HEK293 (cell line): Measurements from ENCODE around the gene PRUNE1.

Source experiments
- CTCF ChIA-PET: fragments of 350-600 bp; formaldehyde crosslinking; extraction: SDS; loops from one replicate; lab custom pipeline; 2021; ENCODE audit warnings: antibody characterized with exemption; lab: Yijun Ruan, JAX
- POLR2A ChIA-PET: fragments of 300-600 bp; formaldehyde crosslinking; extraction: SDS; loops from one replicate; lab custom pipeline; 2020; ENCODE audit warnings: antibody characterized with exemption, inconsistent platforms; lab: Yijun Ruan, JAX
- H3K27ac ChIP-seq: fragments of 200-500 bp; sonication (Bioruptor generic); 2 replicates; pipeline ENCODE4 v1.5.1; 2014; ENCODE audit warnings: low read depth, low read length, control low read depth, inconsistent platforms; ENCODE audit errors: extremely low read depth
- H3K36me3 ChIP-seq, 2 experiments: fragments of 200-500 bp in 1 of 2; sonication (Bioruptor generic) in 1 of 2; 1 replicate in 1 of 2; 2 replicates in 1 of 2; pipeline ENCODE4 v1.5.1; 2014 to 2017; ENCODE audit warnings: inconsistent platforms in 2 of 2, low read length in 2 of 2; ENCODE audit not compliant: control insufficient read depth in 2 of 2, insufficient read depth in 1 of 2
- H3K4me1 ChIP-seq: fragments of 200-500 bp; sonication (Bioruptor generic); 2 replicates; pipeline ENCODE4 v1.5.1; 2014; ENCODE audit warnings: mild to moderate bottlenecking, low read length, inconsistent platforms; ENCODE audit not compliant: control insufficient read depth, insufficient read depth
- H3K4me3 ChIP-seq: 2 replicates; pipeline ENCODE4 v1.5.1; 2011; ENCODE audit warnings: low read depth, mild to moderate bottlenecking, control low read depth, low read length, moderate library complexity
- H3K9me3 ChIP-seq: fragments of 200-500 bp; sonication (Bioruptor generic); 2 replicates; pipeline ENCODE4 v1.5.1; 2014; ENCODE audit warnings: low read depth, low read length, inconsistent platforms; ENCODE audit not compliant: control insufficient read depth, insufficient read depth
- GLI4 ChIP-seq: fragments of 450-650 bp; formaldehyde crosslinking; IDR thresholded peaks from 2 replicates; pipeline ENCODE4 v1.5.1; 2016; ENCODE audit warnings: missing biosample characterization, missing genetic modification characterization
- OVOL3 ChIP-seq: fragments of 450-650 bp; formaldehyde crosslinking; IDR thresholded peaks from 2 replicates; pipeline ENCODE4 v1.5.1; 2016; ENCODE audit warnings: missing biosample characterization, missing genetic modification characterization
- REPIN1 ChIP-seq: fragments of 450-650 bp; formaldehyde crosslinking; IDR thresholded peaks from 2 replicates; pipeline ENCODE4 v1.5.1; 2017; ENCODE audit warnings: missing biosample characterization, missing genetic modification characterization, low read depth
- TRIM28 ChIP-seq: IDR thresholded peaks from 2 replicates; pipeline ENCODE4 v1.6.1; 2011; ENCODE audit warnings: low read length, control low read depth, borderline replicate concordance
- ZNF169 ChIP-seq: fragments of 450-650 bp; formaldehyde crosslinking; IDR thresholded peaks from 2 replicates; pipeline ENCODE4 v1.5.1; 2016; ENCODE audit warnings: missing biosample characterization, missing genetic modification characterization
- ZNF2 ChIP-seq: fragments of 450-650 bp; formaldehyde crosslinking; IDR thresholded peaks from 2 replicates; pipeline ENCODE4 v1.5.1; 2016; ENCODE audit warnings: missing biosample characterization, missing genetic modification characterization
- ZNF433 ChIP-seq: fragments of 450-650 bp; formaldehyde crosslinking; IDR thresholded peaks from 2 replicates; pipeline ENCODE4 v1.5.1; 2016; ENCODE audit warnings: missing biosample characterization, missing genetic modification characterization, low read depth
- ZNF521 ChIP-seq: fragments of 450-650 bp; formaldehyde crosslinking; IDR thresholded peaks from 2 replicates; pipeline ENCODE4 v1.5.1; 2017; ENCODE audit warnings: missing biosample characterization, mild to moderate bottlenecking, missing genetic modification characterization
- ZNF571 ChIP-seq: fragments of 450-650 bp; formaldehyde crosslinking; IDR thresholded peaks from 2 replicates; pipeline ENCODE4 v1.5.0; 2017; ENCODE audit warnings: missing biosample characterization, missing genetic modification characterization
- ZNF596 ChIP-seq: fragments of 450-650 bp; IDR thresholded peaks from 2 replicates; pipeline ENCODE4 v1.5.0; 2018; ENCODE audit warnings: missing biosample characterization, mild to moderate bottlenecking, missing genetic modification characterization, moderate library complexity
- ZNF701 ChIP-seq: fragments of 450-650 bp; formaldehyde crosslinking; IDR thresholded peaks from 2 replicates; pipeline ENCODE4 v1.5.1; 2016; ENCODE audit warnings: missing biosample characterization, missing genetic modification characterization
- ZNF776 ChIP-seq: fragments of 450-650 bp; formaldehyde crosslinking; IDR thresholded peaks from 2 replicates; pipeline ENCODE4 v1.5.0; 2017; ENCODE audit warnings: missing biosample characterization, missing genetic modification characterization, borderline replicate concordance
- ZNF785 ChIP-seq: fragments of 450-650 bp; formaldehyde crosslinking; IDR thresholded peaks from 2 replicates; pipeline ENCODE4 v1.5.1; 2016; ENCODE audit warnings: missing biosample characterization, missing genetic modification characterization
- TF ChIP-seq, protein P1 (sequence below): fragments of 450-650 bp; formaldehyde crosslinking; IDR thresholded peaks from 2 replicates; pipeline ENCODE4; 2016; ENCODE audit warnings: missing biosample characterization, missing genetic modification characterization
- TF ChIP-seq, protein P2 (sequence below): fragments of 450-650 bp; formaldehyde crosslinking; IDR thresholded peaks from 2 replicates; pipeline ENCODE4 v1.5.1; 2016; ENCODE audit warnings: missing biosample characterization, missing genetic modification characterization
- TF ChIP-seq, protein P3 (sequence below): sonication (generic); formaldehyde crosslinking; IDR thresholded peaks from 2 replicates; pipeline ENCODE4 v1.8.1; 2022; ENCODE audit warnings: mild to moderate bottlenecking, moderate library complexity, missing genetic modification reagents
- TF ChIP-seq, protein P4 (sequence below): fragments of 450-650 bp; formaldehyde crosslinking; IDR thresholded peaks from 2 replicates; pipeline ENCODE4 v1.5.1; 2016; ENCODE audit warnings: missing biosample characterization, missing genetic modification characterization, low read depth
- TF ChIP-seq, protein P5 (sequence below): fragments of 450-650 bp; formaldehyde crosslinking; IDR thresholded peaks from 2 replicates; pipeline ENCODE4 v1.5.1; 2017; ENCODE audit warnings: missing biosample characterization, missing genetic modification characterization
- TF ChIP-seq, protein P6 (sequence below): fragments of 450-650 bp; formaldehyde crosslinking; optimal IDR thresholded peaks from 2 replicates; pipeline ENCODE3; 2016; ENCODE audit warnings: missing biosample characterization, mild to moderate bottlenecking, missing genetic modification characterization
- TF ChIP-seq, protein P7 (sequence below): fragments of 450-650 bp; IDR thresholded peaks from 2 replicates; pipeline ENCODE4 v1.5.1; 2018; ENCODE audit warnings: missing biosample characterization, missing genetic modification characterization
- TF ChIP-seq, protein P8 (sequence below): fragments of 450-650 bp; formaldehyde crosslinking; conservative IDR thresholded peaks from 2 replicates; pipeline ENCODE4 v1.5.1; 2016; ENCODE audit warnings: low read depth, missing biosample characterization, missing genetic modification characterization

The PRUNE1 gene

DNA sequence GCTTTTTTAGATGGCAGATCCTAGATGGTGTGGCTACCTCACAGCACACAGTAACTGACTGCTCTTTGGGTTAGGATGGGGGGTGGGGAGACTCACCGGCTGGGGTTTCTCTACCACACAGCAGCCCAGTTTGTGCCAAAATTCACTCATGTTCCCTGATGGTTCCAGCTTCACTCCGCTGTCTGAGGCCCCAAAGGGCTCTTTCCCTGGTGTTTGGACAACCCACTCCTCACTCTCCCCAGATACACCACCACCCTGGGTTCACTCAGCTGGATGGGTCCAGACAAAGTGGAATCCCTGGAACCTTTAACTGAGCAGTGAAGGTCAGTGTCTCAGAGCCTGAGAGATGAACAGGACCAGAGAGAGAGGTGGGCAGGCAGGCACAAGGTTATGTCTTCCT lies 47.3 kb downstream of the PRUNE1 start (continued):
- no peak for TF ChIP-seq ZNF596 (tag by site-specific recombination)
- no peak for TF ChIP-seq ZNF521
- TF ChIP-seq ZNF571, result no peak
- no peak for TF ChIP-seq ZNF433
- no peak for TF ChIP-seq OVOL3 (tag by site-specific recombination)
- no peak for TF ChIP-seq ZNF776
- TF ChIP-seq, protein P1, sequence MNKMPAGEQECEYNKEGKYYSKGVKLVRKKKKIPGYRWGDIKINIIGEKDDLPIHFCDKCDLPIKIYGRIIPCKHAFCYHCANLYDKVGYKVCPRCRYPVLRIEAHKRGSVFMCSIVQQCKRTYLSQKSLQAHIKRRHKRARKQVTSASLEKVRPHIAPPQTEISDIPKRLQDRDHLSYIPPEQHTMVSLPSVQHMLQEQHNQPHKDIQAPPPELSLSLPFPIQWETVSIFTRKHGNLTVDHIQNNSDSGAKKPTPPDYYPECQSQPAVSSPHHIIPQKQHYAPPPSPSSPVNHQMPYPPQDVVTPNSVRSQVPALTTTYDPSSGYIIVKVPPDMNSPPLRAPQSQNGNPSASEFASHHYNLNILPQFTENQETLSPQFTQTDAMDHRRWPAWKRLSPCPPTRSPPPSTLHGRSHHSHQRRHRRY (tag by site-specific recombination), result no peak
- no peak for TF ChIP-seq TRIM28
- TF ChIP-seq ZNF2 (tag by site-specific recombination), result no peak
- no peak for TF ChIP-seq REPIN1
- TF ChIP-seq, protein P2, sequence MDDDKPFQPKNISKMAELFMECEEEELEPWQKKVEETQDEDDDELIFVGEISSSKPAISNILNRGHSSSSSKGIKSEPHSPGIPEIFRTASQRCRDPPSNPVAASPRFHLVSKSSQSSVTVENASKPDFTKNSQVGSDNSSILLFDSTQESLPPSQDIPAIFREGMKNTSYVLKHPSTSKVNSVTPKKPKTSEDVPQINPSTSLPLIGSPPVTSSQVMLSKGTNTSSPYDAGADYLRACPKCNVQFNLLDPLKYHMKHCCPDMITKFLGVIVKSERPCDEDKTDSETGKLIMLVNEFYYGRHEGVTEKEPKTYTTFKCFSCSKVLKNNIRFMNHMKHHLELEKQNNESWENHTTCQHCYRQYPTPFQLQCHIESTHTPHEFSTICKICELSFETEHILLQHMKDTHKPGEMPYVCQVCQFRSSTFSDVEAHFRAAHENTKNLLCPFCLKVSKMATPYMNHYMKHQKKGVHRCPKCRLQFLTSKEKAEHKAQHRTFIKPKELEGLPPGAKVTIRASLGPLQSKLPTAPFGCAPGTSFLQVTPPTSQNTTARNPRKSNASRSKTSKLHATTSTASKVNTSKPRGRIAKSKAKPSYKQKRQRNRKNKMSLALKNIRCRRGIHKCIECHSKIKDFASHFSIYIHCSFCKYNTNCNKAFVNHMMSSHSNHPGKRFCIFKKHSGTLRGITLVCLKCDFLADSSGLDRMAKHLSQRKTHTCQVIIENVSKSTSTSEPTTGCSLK (tag by site-specific recombination), result no peak
- TF ChIP-seq, protein P3, sequence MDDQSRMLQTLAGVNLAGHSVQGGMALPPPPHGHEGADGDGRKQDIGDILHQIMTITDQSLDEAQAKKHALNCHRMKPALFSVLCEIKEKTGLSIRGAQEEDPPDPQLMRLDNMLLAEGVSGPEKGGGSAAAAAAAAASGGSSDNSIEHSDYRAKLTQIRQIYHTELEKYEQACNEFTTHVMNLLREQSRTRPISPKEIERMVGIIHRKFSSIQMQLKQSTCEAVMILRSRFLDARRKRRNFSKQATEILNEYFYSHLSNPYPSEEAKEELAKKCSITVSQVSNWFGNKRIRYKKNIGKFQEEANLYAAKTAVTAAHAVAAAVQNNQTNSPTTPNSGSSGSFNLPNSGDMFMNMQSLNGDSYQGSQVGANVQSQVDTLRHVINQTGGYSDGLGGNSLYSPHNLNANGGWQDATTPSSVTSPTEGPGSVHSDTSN (CRISPR knock-in tag), result no peak

DNA sequence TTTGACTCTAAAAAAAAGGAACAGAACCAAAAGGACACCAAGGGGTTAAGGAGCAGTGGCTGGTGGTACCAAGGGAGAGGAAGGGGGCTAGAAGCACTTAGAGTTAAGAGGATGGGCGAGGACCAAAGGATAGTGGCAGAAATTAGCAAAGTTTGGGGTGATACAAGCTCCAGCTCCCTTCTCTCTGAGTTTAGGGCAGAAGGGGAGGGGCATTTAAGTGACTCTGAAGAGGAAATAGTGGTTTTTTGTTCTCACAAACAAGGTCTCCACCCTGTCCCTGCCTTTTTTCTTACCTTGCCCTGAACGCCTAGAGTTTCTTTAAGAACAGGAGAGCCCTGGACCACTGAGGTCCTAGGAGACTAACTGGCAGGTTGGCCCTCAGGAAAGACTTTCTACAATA lies 47.9 kb downstream of the PRUNE1 start:
- Histone ChIP-seq H3K36me3 (peaks cover 0 to 61% of the 10 kb centered on the region in 2 experiments; a peak in 2 of 3 replicates), H3K27ac (no peak overlapping the region), H3K4me1 (peaks cover 4% of the 10 kb centered on the region; the same call in 1 of the 2 replicates), H3K9me3 (no peaks in the 10 kb centered on the region), H3K4me3 (no peak overlapping the region)
- CTCF ChIA-PET, result interaction anchor here (1.8 kb wide), 1 partner anchor 50 kb away, joined by 4 read pairs; the partner anchor contains the start of gene MINDY1
- POLR2A ChIA-PET, result no interaction called here
- TF ChIP-seq, protein P4, sequence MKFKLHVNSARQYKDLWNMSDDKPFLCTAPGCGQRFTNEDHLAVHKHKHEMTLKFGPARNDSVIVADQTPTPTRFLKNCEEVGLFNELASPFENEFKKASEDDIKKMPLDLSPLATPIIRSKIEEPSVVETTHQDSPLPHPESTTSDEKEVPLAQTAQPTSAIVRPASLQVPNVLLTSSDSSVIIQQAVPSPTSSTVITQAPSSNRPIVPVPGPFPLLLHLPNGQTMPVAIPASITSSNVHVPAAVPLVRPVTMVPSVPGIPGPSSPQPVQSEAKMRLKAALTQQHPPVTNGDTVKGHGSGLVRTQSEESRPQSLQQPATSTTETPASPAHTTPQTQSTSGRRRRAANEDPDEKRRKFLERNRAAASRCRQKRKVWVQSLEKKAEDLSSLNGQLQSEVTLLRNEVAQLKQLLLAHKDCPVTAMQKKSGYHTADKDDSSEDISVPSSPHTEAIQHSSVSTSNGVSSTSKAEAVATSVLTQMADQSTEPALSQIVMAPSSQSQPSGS (tag by site-specific recombination), result no peak
- TF ChIP-seq, protein P5, sequence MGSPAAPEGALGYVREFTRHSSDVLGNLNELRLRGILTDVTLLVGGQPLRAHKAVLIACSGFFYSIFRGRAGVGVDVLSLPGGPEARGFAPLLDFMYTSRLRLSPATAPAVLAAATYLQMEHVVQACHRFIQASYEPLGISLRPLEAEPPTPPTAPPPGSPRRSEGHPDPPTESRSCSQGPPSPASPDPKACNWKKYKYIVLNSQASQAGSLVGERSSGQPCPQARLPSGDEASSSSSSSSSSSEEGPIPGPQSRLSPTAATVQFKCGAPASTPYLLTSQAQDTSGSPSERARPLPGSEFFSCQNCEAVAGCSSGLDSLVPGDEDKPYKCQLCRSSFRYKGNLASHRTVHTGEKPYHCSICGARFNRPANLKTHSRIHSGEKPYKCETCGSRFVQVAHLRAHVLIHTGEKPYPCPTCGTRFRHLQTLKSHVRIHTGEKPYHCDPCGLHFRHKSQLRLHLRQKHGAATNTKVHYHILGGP (tag by site-specific recombination), result no peak
- TF ChIP-seq, protein P6, sequence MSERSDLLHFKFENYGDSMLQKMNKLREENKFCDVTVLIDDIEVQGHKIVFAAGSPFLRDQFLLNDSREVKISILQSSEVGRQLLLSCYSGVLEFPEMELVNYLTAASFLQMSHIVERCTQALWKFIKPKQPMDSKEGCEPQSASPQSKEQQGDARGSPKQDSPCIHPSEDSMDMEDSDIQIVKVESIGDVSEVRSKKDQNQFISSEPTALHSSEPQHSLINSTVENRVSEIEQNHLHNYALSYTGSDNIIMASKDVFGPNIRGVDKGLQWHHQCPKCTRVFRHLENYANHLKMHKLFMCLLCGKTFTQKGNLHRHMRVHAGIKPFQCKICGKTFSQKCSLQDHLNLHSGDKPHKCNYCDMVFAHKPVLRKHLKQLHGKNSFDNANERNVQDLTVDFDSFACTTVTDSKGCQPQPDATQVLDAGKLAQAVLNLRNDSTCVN, result no peak
- TF ChIP-seq GLI4 (tag by site-specific recombination) (no peak), ZNF785 (tag by site-specific recombination) (no peak), TRIM28 (no peak), ZNF169 (tag by site-specific recombination) (no peak), ZNF701 (no peak)
- TF ChIP-seq, protein P7, sequence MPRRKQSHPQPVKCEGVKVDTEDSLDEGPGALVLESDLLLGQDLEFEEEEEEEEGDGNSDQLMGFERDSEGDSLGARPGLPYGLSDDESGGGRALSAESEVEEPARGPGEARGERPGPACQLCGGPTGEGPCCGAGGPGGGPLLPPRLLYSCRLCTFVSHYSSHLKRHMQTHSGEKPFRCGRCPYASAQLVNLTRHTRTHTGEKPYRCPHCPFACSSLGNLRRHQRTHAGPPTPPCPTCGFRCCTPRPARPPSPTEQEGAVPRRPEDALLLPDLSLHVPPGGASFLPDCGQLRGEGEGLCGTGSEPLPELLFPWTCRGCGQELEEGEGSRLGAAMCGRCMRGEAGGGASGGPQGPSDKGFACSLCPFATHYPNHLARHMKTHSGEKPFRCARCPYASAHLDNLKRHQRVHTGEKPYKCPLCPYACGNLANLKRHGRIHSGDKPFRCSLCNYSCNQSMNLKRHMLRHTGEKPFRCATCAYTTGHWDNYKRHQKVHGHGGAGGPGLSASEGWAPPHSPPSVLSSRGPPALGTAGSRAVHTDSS, result no peak
- TF ChIP-seq, protein P8, sequence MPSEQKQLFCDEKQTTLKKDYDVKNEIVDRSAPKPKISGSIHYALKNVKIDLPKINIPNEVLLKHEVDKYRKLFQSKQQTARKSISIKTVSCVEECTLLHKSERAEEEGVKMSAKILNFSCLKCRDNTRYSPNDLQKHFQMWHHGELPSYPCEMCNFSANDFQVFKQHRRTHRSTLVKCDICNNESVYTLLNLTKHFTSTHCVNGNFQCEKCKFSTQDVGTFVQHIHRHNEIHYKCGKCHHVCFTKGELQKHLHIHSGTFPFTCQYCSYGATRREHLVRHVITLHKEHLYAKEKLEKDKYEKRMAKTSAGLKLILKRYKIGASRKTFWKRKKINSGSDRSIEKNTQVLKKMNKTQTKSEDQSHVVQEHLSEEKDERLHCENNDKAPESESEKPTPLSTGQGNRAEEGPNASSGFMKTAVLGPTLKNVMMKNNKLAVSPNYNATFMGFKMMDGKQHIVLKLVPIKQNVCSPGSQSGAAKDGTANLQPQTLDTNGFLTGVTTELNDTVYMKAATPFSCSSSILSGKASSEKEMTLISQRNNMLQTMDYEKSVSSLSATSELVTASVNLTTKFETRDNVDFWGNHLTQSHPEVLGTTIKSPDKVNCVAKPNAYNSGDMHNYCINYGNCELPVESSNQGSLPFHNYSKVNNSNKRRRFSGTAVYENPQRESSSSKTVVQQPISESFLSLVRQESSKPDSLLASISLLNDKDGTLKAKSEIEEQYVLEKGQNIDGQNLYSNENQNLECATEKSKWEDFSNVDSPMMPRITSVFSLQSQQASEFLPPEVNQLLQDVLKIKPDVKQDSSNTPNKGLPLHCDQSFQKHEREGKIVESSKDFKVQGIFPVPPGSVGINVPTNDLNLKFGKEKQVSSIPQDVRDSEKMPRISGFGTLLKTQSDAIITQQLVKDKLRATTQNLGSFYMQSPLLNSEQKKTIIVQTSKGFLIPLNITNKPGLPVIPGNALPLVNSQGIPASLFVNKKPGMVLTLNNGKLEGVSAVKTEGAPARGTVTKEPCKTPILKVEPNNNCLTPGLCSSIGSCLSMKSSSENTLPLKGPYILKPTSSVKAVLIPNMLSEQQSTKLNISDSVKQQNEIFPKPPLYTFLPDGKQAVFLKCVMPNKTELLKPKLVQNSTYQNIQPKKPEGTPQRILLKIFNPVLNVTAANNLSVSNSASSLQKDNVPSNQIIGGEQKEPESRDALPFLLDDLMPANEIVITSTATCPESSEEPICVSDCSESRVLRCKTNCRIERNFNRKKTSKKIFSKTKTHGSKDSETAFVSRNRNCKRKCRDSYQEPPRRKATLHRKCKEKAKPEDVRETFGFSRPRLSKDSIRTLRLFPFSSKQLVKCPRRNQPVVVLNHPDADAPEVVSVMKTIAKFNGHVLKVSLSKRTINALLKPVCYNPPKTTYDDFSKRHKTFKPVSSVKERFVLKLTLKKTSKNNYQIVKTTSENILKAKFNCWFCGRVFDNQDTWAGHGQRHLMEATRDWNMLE (tag by site-specific recombination), result no peak
